Heart left ventricle (tissue), 13 donors: ENCODE data around the gene C16orf46.

Source experiments
- POLR2A ChIP-seq, 2 donors: fragments of 450-650 bp; IDR thresholded peaks; one replicate each; pipeline ENCODE4 v1.6.1; 2017; ENCODE audit warnings: antibody characterized with exemption in 2 of 2, mild to moderate bottlenecking in 2 of 2, moderate library complexity in 2 of 2
- TF ChIP-seq, protein P1 (sequence below), 12 donors: fragments of 200-600 bp; sonication (generic) in 4 of 12; IDR thresholded peaks; one replicate each; pipeline versions ENCODE4 v1.5.0 to v1.8.0; 2018 to 2022; ENCODE audit warnings: antibody characterized with exemption in 12 of 12, mild to moderate bottlenecking in 5 of 12
- donor health status: ischemic (EF 13 %, LVEDD 7.1; RV severe dilation, severe dysfunction).
- donor health status: DM: no; HTN: yes; CAD: no.
- donor health status: DM: no; HTN: no; CAD: no.
- donor health status: ischemic (EF 25% LVEDD 6.9; RV normal size, moderate dysfunction).
- donor health status: ischemic (EF 25% LVEDD 5.7; RV mildly dilated, moderate dysfunction).
- donor health status: ischemic (EF 35%, LVEDD 5.7; RV mildly dilated, moderate dysfunction).
- donor health status: nonischemic (EF 11% LVEDD 7.7; RV severe dilation, severe dysfunction).
- donor health status: DM: yes; HTN: yes; CAD: no.
- donor health status: PGD.
- donor health status: ischemic (EF 29% LVEDD 5.4; RV normal size, mild dysfunction).
- donor health status: nonischemic (EF 23%, LVEDD 6.1; RV moderate dilation, normal function).

GRCh38 chr16:81040131-81040530, 36.9 kb downstream of the C16orf46 start:
- TF ChIP-seq, protein P1, sequence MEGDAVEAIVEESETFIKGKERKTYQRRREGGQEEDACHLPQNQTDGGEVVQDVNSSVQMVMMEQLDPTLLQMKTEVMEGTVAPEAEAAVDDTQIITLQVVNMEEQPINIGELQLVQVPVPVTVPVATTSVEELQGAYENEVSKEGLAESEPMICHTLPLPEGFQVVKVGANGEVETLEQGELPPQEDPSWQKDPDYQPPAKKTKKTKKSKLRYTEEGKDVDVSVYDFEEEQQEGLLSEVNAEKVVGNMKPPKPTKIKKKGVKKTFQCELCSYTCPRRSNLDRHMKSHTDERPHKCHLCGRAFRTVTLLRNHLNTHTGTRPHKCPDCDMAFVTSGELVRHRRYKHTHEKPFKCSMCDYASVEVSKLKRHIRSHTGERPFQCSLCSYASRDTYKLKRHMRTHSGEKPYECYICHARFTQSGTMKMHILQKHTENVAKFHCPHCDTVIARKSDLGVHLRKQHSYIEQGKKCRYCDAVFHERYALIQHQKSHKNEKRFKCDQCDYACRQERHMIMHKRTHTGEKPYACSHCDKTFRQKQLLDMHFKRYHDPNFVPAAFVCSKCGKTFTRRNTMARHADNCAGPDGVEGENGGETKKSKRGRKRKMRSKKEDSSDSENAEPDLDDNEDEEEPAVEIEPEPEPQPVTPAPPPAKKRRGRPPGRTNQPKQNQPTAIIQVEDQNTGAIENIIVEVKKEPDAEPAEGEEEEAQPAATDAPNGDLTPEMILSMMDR (IDR thresholded peaks at IDR 0.05), result no peak
- no peak for TF ChIP-seq POLR2A (IDR thresholded peaks at IDR 0.05)
